ENCODE measurements around the gene TMEM238. TPM values are rescaled to one million over a fixed set of nuclear protein-coding genes. Genes with fewer than 3 reads are reported as not detected.

The TMEM238 gene
- total RNA-seq, 1 donor from 2014 or later = 7.9 TPM

- no peaks in the 10 kb centered on the region for H3K4me1 Mint-ChIP-seq (ENCODE audit: low read depth)
- no peaks in the 10 kb centered on the region for H3K9me3 Mint-ChIP-seq
- H3K27ac Mint-ChIP-seq = no peak overlapping the region
- intact Hi-C loops (cut with micrococcal nuclease) = no loop called here
- H3K4me3 Mint-ChIP-seq (ENCODE audit: low read depth) = no peak overlapping the region
- no peak for DNase-seq (ENCODE audit: low spot score)
- no peaks in the 10 kb centered on the region for H3K36me3 Mint-ChIP-seq (ENCODE audit: low read depth)
- peaks cover 46% of the 10 kb centered on the region for H3K27me3 Mint-ChIP-seq (ENCODE audit: low read depth)
These were observed 28.8 kb downstream of the TMEM238 start for GRCh38 chr19:55355213-55355821.

- intact Hi-C loops (cut with micrococcal nuclease) = no loop called here
- Mint-ChIP-seq H3K27ac (no peak within 1 kb of the TSS), H3K4me3 (ENCODE audit: low read depth) (peak within 1 kb of the TSS; percentile 64), H3K36me3 (ENCODE audit: low read depth) (no peaks in the 10 kb centered on the region), H3K27me3 (ENCODE audit: low read depth) (peaks cover 46% of the 10 kb centered on the region), H3K9me3 (no peaks in the 10 kb centered on the region), H3K4me1 (ENCODE audit: low read depth) (no peaks in the 10 kb centered on the region)
- no peak for DNase-seq (ENCODE audit: low spot score)
These were observed 29.3 kb downstream of the TMEM238 start, which contains the start of gene COX6B2 for GRCh38 chr19:55354698-55355212. COX6B2 (minus strand) TSS chr19:55354719; CDS start chr19:55354521, 198 bp downstream.

DNA sequence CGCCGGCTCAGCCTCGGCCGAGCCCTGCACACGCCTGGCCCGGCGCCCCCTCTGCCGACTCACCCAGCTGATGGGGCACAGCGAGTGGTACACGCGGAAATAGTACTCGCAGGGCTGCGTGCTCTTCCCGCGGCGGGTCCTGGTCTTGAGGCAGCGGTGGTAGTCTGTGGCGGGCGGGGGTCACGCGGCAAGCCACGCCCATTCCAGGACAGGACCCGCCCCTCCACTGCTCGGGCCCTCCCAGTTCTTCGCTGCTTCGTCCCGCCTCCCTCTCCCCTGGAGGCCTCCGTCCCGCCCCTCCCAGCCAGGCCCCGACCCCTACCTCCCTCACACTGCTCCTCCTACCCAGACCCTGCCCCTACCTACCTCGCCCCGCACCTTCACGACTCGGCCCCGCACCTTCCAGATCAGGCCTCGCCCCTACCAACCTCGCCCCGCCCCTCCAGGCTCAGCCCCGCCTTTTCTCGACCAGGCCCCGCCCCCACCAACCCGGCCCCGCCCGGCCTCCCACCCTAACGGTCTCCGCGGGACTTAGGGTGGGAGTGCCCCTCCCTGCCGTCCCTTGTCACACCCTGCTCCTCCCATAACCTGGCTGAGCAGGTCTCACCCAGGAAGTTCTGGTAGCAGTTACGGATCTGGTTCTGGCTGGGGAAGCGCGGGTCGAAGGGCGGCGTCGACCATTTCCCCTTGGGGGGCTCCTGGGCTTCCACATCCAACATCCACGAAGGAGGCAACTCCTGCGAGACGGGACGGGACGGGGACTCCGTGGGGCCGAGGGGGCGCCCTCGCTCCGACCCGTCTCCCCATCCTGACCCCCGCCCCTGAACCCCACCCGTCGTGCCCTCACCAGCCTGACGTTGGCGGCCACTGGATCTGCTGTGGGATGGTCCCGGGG is 30.0 kb downstream of the TMEM238 start:
- H3K36me3 Mint-ChIP-seq (ENCODE audit: low read depth) = no peaks in the 10 kb centered on the region
- peak; percentile 31 for DNase-seq (ENCODE audit: low spot score)
- H3K4me3 Mint-ChIP-seq (ENCODE audit: low read depth) = peak overlapping the region; percentile 64
- H3K27ac Mint-ChIP-seq = no peak overlapping the region
- intact Hi-C loops (cut with micrococcal nuclease) = no loop called here
- H3K4me1 Mint-ChIP-seq (ENCODE audit: low read depth) = no peaks in the 10 kb centered on the region
- peaks cover 46% of the 10 kb centered on the region for H3K27me3 Mint-ChIP-seq (ENCODE audit: low read depth)
- no peaks in the 10 kb centered on the region for H3K9me3 Mint-ChIP-seq

DNA sequence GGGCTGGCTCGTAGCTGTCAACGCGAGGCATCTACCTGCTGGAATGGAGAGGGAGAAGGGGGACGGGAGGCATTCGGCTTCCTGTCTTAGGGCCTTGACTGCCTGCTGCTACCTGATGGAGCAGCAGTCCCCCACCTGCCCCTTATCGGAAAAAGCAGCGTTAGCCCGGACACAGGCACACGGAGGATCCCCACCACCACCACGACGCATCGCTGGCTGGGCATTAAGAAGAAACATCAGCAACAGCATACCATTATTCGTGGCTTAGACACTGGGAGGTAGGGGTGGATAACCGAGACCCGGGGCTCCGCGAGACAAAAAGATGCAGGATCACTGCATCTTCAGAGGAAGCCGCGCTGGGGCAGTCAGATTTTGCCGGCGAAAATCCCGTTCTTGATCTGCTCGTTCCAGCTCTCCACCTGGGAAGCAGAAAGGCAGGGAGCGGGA is 30.7 kb downstream of the TMEM238 start:
- Mint-ChIP-seq H3K4me3 (ENCODE audit: low read depth) (peak overlapping the region; percentile 64), H3K36me3 (ENCODE audit: low read depth) (no peaks in the 10 kb centered on the region), H3K27me3 (ENCODE audit: low read depth) (peaks cover 46% of the 10 kb centered on the region), H3K4me1 (ENCODE audit: low read depth) (no peaks in the 10 kb centered on the region), H3K9me3 (no peaks in the 10 kb centered on the region), H3K27ac (no peak overlapping the region)
- no peak for DNase-seq (ENCODE audit: low spot score)
- intact Hi-C loops (cut with micrococcal nuclease) = no loop called here

DNA sequence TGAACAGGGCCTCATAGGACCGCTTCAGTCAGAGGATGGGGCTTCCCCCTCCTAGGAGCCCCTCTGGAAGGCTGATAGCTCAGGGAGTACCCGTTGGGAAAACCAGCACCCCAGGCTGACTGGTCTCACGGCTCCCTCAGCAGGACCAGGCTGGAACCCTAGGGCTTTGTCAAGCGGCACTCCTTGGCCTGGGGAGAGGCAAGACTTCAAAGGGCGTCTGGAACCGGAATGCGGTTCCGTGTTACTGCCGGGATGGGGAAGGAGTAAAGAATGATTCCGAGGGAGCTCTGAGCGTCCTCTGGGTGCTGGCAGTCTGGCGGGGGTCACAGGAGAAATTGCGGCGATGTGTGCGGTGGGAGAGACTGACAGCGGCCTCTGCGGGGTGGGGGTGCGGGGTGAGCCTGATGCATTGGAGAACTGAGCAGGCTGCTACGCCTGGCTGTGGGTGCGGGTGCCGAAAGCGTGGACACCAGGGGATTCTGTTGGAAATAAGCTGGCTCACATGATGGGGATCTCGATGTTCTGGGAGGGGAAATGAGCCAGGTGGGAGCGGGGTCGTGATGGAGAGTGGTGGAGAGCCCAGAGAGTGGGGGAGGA is 31.4 kb downstream of the TMEM238 start:
- Mint-ChIP-seq H3K27ac (no peak overlapping the region), H3K4me3 (ENCODE audit: low read depth) (peak overlapping the region; percentile 15), H3K4me1 (ENCODE audit: low read depth) (no peaks in the 10 kb centered on the region), H3K9me3 (no peaks in the 10 kb centered on the region), H3K27me3 (ENCODE audit: low read depth) (peaks cover 46% of the 10 kb centered on the region), H3K36me3 (ENCODE audit: low read depth) (peaks cover 3% of the 10 kb centered on the region)
- intact Hi-C loops (cut with micrococcal nuclease) = no loop called here
- no peak for DNase-seq (ENCODE audit: low spot score)

- DNase-seq (ENCODE audit: low spot score) = no peak
- Mint-ChIP-seq H3K36me3 (ENCODE audit: low read depth) (peaks cover 3% of the 10 kb centered on the region), H3K27me3 (ENCODE audit: low read depth) (peaks cover 41% of the 10 kb centered on the region), H3K9me3 (no peaks in the 10 kb centered on the region), H3K4me1 (ENCODE audit: low read depth) (no peaks in the 10 kb centered on the region), H3K4me3 (ENCODE audit: low read depth) (no peak overlapping the region), H3K27ac (no peak overlapping the region)
- intact Hi-C loops (cut with micrococcal nuclease) = no loop called here
These were observed 32.1 kb downstream of the TMEM238 start for GRCh38 chr19:55352040-55352439.

- Mint-ChIP-seq H3K4me3 (ENCODE audit: low read depth) (no peak overlapping the region), H3K27me3 (ENCODE audit: low read depth) (peaks cover 35% of the 10 kb centered on the region), H3K9me3 (no peaks in the 10 kb centered on the region), H3K4me1 (ENCODE audit: low read depth) (no peaks in the 10 kb centered on the region), H3K27ac (no peak overlapping the region), H3K36me3 (ENCODE audit: low read depth) (peaks cover 3% of the 10 kb centered on the region)
- intact Hi-C loops (cut with micrococcal nuclease) = no loop called here
- DNase-seq (ENCODE audit: low spot score) = no peak
These were observed 33.3 kb downstream of the TMEM238 start for GRCh38 chr19:55350620-55351315.

DNA sequence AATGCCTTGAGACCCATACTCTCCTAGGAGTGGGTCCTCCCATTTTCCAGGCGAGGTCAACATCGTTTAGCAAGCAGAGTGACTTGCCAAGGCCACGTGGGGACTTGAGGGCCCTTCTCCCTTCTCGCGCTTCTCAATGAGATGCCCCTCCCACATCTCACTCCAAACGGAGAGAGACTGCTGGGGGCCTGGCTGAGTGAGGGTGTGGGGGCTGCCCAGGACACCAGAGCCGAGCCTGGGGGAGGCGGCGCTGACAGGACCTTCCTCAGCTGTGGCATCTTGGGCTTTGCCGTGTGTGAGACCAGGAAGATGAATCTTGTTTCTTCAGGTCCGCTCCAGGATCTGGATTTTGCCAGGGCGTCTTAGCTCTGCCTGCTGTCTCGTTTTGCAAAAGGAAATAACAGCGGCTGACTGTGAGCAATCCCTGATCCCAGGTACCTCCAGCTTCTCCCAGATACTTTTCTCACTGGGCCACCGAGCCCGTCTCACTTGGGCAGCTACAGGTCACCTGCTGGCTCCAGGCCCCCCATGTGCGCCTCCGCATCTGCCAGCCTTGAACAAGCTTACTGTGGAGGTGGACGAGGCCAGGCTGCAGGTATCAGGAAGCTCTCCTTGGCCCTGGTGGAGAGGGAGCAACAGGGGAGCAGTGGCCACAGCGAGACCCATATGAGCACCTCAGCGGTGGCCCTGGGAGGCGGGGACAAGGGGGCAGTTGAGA is 35.6 kb downstream of the TMEM238 start:
- no peak for DNase-seq (ENCODE audit: low spot score)
- Mint-ChIP-seq H3K9me3 (no peaks in the 10 kb centered on the region), H3K4me3 (ENCODE audit: low read depth) (no peak overlapping the region), H3K36me3 (ENCODE audit: low read depth) (peaks cover 7% of the 10 kb centered on the region), H3K4me1 (ENCODE audit: low read depth) (no peaks in the 10 kb centered on the region), H3K27me3 (ENCODE audit: low read depth) (peaks cover 24% of the 10 kb centered on the region), H3K27ac (no peak overlapping the region)
- intact Hi-C loops (cut with micrococcal nuclease) = no loop called here

GRCh38 chr19:55347442-55348009 is 36.6 kb downstream of the TMEM238 start:
- H3K4me3 Mint-ChIP-seq (ENCODE audit: low read depth) = no peak overlapping the region
- DNase-seq (ENCODE audit: low spot score) = no peak
- peaks cover 14% of the 10 kb centered on the region for H3K27me3 Mint-ChIP-seq (ENCODE audit: low read depth)
- peaks cover 15% of the 10 kb centered on the region for H3K36me3 Mint-ChIP-seq (ENCODE audit: low read depth)
- intact Hi-C loops (cut with micrococcal nuclease) = no loop called here
- H3K9me3 Mint-ChIP-seq = no peaks in the 10 kb centered on the region
- H3K27ac Mint-ChIP-seq = no peak overlapping the region
- no peaks in the 10 kb centered on the region for H3K4me1 Mint-ChIP-seq (ENCODE audit: low read depth)

DNA sequence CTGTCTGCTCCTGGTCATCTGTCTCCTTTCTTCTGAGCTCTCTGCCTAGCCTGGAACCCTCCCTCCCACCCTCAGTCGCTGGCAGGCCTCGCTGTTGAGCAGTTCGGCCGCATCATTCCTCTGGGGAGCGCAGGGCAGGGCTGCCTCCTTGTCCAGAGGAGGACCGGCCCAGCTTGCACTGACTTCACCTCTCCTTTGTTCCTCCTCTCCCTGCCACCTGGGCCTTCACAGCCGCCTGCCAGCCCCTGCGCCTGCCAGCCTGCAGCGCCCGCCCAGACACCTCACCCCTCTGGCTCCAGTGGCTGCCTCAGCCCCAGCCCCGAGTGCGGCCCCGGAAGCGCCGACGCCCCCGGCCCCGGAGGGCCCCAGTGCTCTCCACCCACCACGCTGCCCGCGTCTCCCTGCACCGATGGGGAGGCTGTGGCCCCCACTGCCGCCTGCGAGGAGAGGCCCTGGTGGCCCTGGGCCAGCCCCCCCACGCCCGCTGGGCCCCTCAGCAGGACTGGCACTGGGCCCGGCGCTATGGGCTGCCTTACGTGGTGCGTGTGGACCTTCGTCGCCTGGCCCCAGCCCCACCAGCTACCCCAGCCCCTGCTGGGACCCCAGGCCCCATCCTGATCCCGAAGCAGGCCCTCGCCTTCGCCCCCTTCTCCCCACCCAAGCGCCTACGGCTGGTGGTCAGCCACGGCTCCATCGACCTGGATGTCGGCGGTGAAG is 37.2 kb downstream of the TMEM238 start:
- intact Hi-C loops (cut with micrococcal nuclease) = no loop called here
- Mint-ChIP-seq H3K9me3 (no peaks in the 10 kb centered on the region), H3K27ac (no peak overlapping the region), H3K4me1 (ENCODE audit: low read depth) (no peaks in the 10 kb centered on the region), H3K36me3 (ENCODE audit: low read depth) (peaks cover 17% of the 10 kb centered on the region), H3K27me3 (ENCODE audit: low read depth) (peaks cover 8% of the 10 kb centered on the region), H3K4me3 (ENCODE audit: low read depth) (no peak overlapping the region)
- no peak for DNase-seq (ENCODE audit: low spot score)
